ENCODE results near the gene SLC35D1. TPM values are rescaled to one million over a fixed set of nuclear protein-coding genes. Genes with fewer than 3 reads are reported as not detected.

Gene SLC35D1
- total and polyA plus RNA-seq, 2 experiments from 2014 or later: 9.1 to 14.9 TPM

DNA sequence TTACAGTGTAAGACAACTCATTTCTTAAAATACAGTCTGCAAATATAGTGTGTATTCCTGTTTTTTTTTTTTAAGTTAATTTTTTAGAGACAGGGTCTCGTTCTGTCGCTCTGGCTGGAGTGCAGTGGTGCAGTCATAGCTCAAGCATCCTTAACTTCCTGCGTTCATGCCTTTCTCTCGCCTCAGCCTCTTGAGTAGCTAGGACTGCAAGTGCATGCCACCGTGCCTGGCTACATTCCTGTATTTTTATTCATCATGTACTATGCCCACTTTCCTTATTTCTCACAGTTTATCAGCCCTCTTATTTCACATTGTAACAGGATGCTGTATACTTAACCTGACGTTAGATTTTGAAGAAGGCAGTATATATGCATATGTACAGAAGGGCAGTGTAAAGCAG, 102.4 kb downstream of the SLC35D1 start:
- Histone ChIP-seq H3K9me3 (ENCODE audit: low read depth) (no peaks in the 10 kb centered on the region), H3K4me2 (ENCODE audit: unreplicated experiment) (peak overlapping the region; percentile 11), H3K27me3 (replicated peaks; ENCODE audit: insufficient read depth) (no peaks in the 10 kb centered on the region), H3K9ac (no peak overlapping the region), H3K36me3 (ENCODE audit: low read depth) (peaks cover 44% of the 10 kb centered on the region), H3K27ac (peak overlapping the region; percentile 29; the same call in 1 of the 2 replicates), H3K9me2 (ENCODE audit: insufficient read depth) (no peaks in the 10 kb centered on the region), H3F3A (ENCODE audit: insufficient read depth) (peaks cover 21% of the 10 kb centered on the region), H3K4me1 (ENCODE audit: insufficient read depth) (peaks cover 9% of the 10 kb centered on the region; the same call in 1 of the 2 replicates), H4K20me1 (ENCODE audit: insufficient read depth) (no peaks in the 10 kb centered on the region), H3K79me2 (ENCODE audit: insufficient read depth) (peaks cover 100% of the 10 kb centered on the region), H2AFZ (no peak overlapping the region), H3K4me3 (no peak overlapping the region)
- 45 to 53% methylated on average over 6 of the region's 6 CpGs for WGBS, 2 experiments (ENCODE audit: low coverage in 1 of 2, low lambda C conversion rate in 2 of 2, missing lambda C conversion rate in 2 of 2)
- in situ Hi-C loops (cut with MboI): no loop called here
- TF ChIP-seq EZH2 (IDR thresholded peaks at IDR 0.05; ENCODE audit: insufficient read depth, poor library complexity, severe bottlenecking) (no peak), EZH2phosphoT487 (IDR thresholded peaks at IDR 0.05; ENCODE audit: insufficient read depth, low read depth) (no peak)
- peak; percentile 72 for DNase-seq

Small RNAs within 50 kb of the gene (small RNA-seq; reads per million reads assigned to genes)
- not detected for gene RF00322 (ENCODE audit: low read depth, low replicate concordance)

Other genes starting within 250 kb of the SLC35D1 start
- 7.3 and 9.9 TPM in 2 replicates for gene DNAI4, start 129.3 kb downstream of the SLC35D1 start, total RNA-seq (2014; rRNA removed; shearing (Covaris generic))
- gene DNAI4, start 129.3 kb downstream of the SLC35D1 start, polyA plus RNA-seq (2016; fragmentation: Nextera tagmentation; extraction: Ambion mirVana): 3.2 and 4.2 TPM in 2 replicates
- 34.8 and 38.1 TPM in 2 replicates for gene MIER1, start 129.2 kb downstream of the SLC35D1 start, total RNA-seq (2014; rRNA removed; shearing (Covaris generic))
- 36.8 and 37.8 TPM in 2 replicates for gene MIER1, start 129.2 kb downstream of the SLC35D1 start, polyA plus RNA-seq (2016; fragmentation: Nextera tagmentation; extraction: Ambion mirVana)
- gene C1orf141, start 80.8 kb upstream of the SLC35D1 start, total RNA-seq (2014; rRNA removed; shearing (Covaris generic)): not detected in 2 replicates
- not detected in 2 replicates for gene C1orf141, start 80.8 kb upstream of the SLC35D1 start, polyA plus RNA-seq (2016; fragmentation: Nextera tagmentation; extraction: Ambion mirVana)
- gene IL23R, start 112.3 kb upstream of the SLC35D1 start, total RNA-seq (2014; rRNA removed; shearing (Covaris generic)): not detected in 2 replicates
- not detected in 2 replicates for gene IL23R, start 112.3 kb upstream of the SLC35D1 start, polyA plus RNA-seq (2016; fragmentation: Nextera tagmentation; extraction: Ambion mirVana)